RWPE2 (cell line): Measurements from ENCODE around the gene MBD3L2.
"Not testable (repeated sequence)": the region's sequence is repeated elsewhere in the genome, so short reads cannot be mapped to it uniquely, and the experiment has no call there.

Experiments used
- ATAC-seq: fragments of 200-7000 bp; cut with Tn5 transposase; 3 replicates; pipeline ENCODE4 v1.9.1; 2021; ENCODE audit warnings: low read depth
- DNase-seq: peaks from one replicate; pipeline ENCODE4 v3.0.0-alpha.2; 2020; ENCODE audit warnings: low spot score
- H3K27ac ChIP-seq: fragments of 450-650 bp; 2 replicates; pipeline ENCODE4 v1.5.1; 2017; ENCODE audit warnings: mild to moderate bottlenecking; ENCODE audit not compliant: poor library complexity, severe bottlenecking
- H3K27me3 ChIP-seq: fragments of 250-450 bp; sonication (Bioruptor Pico); 2 replicates; pipeline ENCODE4 v1.5.1; 2021; ENCODE audit warnings: mild to moderate bottlenecking, moderate library complexity; ENCODE audit not compliant: insufficient read depth, poor library complexity, severe bottlenecking
- H3K36me3 ChIP-seq: fragments of 250-450 bp; sonication (Bioruptor Pico); 2 replicates; pipeline ENCODE4 v1.5.1; 2020; ENCODE audit warnings: low read depth, mild to moderate bottlenecking, moderate library complexity
- H3K4me1 ChIP-seq: fragments of 250-450 bp; sonication (Bioruptor Pico); 2 replicates; pipeline ENCODE4 v1.5.1; 2021; ENCODE audit warnings: mild to moderate bottlenecking, moderate library complexity; ENCODE audit not compliant: insufficient read depth, poor library complexity, severe bottlenecking
- H3K4me3 ChIP-seq: fragments of 250-450 bp; sonication (Bioruptor Pico); 2 replicates; pipeline ENCODE4 v1.5.1; 2021; ENCODE audit warnings: mild to moderate bottlenecking, moderate library complexity; ENCODE audit not compliant: severe bottlenecking
- H3K9me3 ChIP-seq: fragments of 250-450 bp; sonication (Bioruptor Pico); 2 replicates; pipeline ENCODE4 v1.5.1; 2021; ENCODE audit warnings: mild to moderate bottlenecking, moderate library complexity; ENCODE audit not compliant: severe bottlenecking
- TF ChIP-seq, protein P1 (sequence below): fragments of 450-650 bp; IDR thresholded peaks from one replicate; pipeline ENCODE4 v1.5.1; 2017; ENCODE audit warnings: mild to moderate bottlenecking, moderate library complexity; ENCODE audit not compliant: poor library complexity, severe bottlenecking

The MBD3L2 gene

GRCh38 chr19:7058576-7058975 is 9.5 kb downstream of the MBD3L2 start, which contains the start of gene MBD3L3:
Gene MBD3L3, minus strand, starts transcription at chr19:7058676. Its CDS starts 71 bp downstream, at chr19:7058605.
- not testable (repeated sequence) for H3K9me3 ChIP-seq, H3K27ac ChIP-seq, DNase-seq, H3K27me3 ChIP-seq, H3K36me3 ChIP-seq, ATAC-seq, H3K4me3 ChIP-seq, H3K4me1 ChIP-seq

DNA sequence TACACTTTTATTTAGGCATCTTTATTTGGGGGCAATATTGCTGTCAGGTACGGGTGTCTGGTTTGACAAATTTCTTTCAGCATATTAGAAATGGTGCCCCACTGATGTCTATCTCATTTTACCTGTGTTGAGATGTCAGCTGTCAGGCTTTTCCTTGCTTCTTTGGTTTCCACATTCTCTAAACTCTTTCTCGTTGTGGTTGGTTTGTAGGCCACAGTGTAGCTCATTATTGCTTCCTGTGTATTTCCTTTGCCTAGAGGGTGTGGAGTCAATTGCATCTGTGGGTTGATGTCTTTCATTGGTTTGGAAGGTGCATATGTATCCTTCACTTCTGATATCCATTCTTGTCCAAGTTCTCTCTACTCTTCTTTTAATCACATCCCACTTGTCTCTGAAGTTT is 10.9 kb downstream of the MBD3L2 start:
- H3K36me3 ChIP-seq, result not testable (repeated sequence)

GRCh38 chr19:7063339-7063738 is 14.2 kb downstream of the MBD3L2 start:
- TF ChIP-seq, protein P1, sequence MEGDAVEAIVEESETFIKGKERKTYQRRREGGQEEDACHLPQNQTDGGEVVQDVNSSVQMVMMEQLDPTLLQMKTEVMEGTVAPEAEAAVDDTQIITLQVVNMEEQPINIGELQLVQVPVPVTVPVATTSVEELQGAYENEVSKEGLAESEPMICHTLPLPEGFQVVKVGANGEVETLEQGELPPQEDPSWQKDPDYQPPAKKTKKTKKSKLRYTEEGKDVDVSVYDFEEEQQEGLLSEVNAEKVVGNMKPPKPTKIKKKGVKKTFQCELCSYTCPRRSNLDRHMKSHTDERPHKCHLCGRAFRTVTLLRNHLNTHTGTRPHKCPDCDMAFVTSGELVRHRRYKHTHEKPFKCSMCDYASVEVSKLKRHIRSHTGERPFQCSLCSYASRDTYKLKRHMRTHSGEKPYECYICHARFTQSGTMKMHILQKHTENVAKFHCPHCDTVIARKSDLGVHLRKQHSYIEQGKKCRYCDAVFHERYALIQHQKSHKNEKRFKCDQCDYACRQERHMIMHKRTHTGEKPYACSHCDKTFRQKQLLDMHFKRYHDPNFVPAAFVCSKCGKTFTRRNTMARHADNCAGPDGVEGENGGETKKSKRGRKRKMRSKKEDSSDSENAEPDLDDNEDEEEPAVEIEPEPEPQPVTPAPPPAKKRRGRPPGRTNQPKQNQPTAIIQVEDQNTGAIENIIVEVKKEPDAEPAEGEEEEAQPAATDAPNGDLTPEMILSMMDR, result no peak
- DNase-seq (no peak), ATAC-seq (no peak)
- Histone ChIP-seq H3K27me3 (no peaks in the 10 kb centered on the region), H3K27ac (no peak overlapping the region), H3K4me1 (no peaks in the 10 kb centered on the region), H3K4me3 (no peak overlapping the region), H3K36me3 (no peaks in the 10 kb centered on the region), H3K9me3 (no peaks in the 10 kb centered on the region)

More for the DNA sequence above, 10.9 kb downstream of the MBD3L2 start:
- H3K9me3 ChIP-seq, DNase-seq, H3K27me3 ChIP-seq, H3K27ac ChIP-seq, H3K4me3 ChIP-seq, ATAC-seq, H3K4me1 ChIP-seq: not testable (repeated sequence)

- TF ChIP-seq, protein P1, result no peak
- Histone ChIP-seq H3K27ac (no peak overlapping the region), H3K4me3 (no peak overlapping the region), H3K4me1 (no peaks in the 10 kb centered on the region), H3K27me3 (no peaks in the 10 kb centered on the region), H3K36me3 (no peaks in the 10 kb centered on the region), H3K9me3 (no peaks in the 10 kb centered on the region)
- DNase-seq (no peak), ATAC-seq (no peak)
Observed at GRCh38 chr19:7063764-7064418, 14.8 kb downstream of the MBD3L2 start.

GRCh38 chr19:7067122-7067521 is 18.0 kb downstream of the MBD3L2 start:
- ATAC-seq, DNase-seq, H3K9me3 ChIP-seq, H3K4me1 ChIP-seq, H3K27ac ChIP-seq, H3K27me3 ChIP-seq, H3K4me3 ChIP-seq: not testable (repeated sequence)
- TF ChIP-seq, protein P1, result peak; percentile 16
- H3K36me3 ChIP-seq, result peaks cover 15% of the 10 kb centered on the region

DNA sequence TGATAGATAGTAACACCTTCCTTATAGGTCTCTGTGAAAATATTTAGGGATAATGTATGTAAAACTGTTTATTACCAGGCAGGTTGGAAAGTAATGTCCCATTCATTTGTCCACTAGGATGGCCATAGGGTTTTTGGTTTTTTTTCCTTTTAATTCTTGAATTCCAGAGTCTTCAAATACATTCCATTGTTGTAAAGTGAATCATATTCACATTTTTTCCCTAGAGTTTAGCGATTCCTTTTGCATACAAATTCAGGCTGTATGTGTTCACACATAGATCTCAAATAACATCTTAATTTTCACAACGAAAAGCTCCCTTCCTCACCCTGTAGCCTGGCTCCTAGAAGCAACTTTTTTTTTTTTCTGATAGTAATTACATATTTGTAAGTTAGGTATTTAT is 18.6 kb downstream of the MBD3L2 start:
- ATAC-seq, result no peak

More for the DNA sequence above, 18.6 kb downstream of the MBD3L2 start:
- TF ChIP-seq, protein P1, result no peak
- Histone ChIP-seq H3K9me3 (no peaks in the 10 kb centered on the region), H3K36me3 (peaks cover 21% of the 10 kb centered on the region), H3K27me3 (no peaks in the 10 kb centered on the region), H3K27ac (no peak overlapping the region), H3K4me3 (no peak overlapping the region), H3K4me1 (no peaks in the 10 kb centered on the region)
- no peak for DNase-seq
